Epithelial cell of proximal tubule (primary cell): ENCODE results near the gene ARMC9. TPM values are rescaled to one million over a fixed set of nuclear protein-coding genes. Genes with fewer than 3 reads are reported as not detected.

Experiments
- DNase-seq: peaks from one replicate; pipeline ENCODE4 v3.0.0-alpha.2; 2011; ENCODE audit warnings: low read depth
- H3K4me3 ChIP-seq: 2 replicates; pipeline ENCODE4 v1.5.1; 2011; ENCODE audit warnings: low read depth, mild to moderate bottlenecking, low read length
- total RNA-seq: library from RNA; depleted of rRNA; stranded (reverse); fragments of >200 nt; gene quantifications from 2 replicates; pipeline ENCODE4 v1.2.3, GENCODE V29; 2015
- TF ChIP-seq, protein P1 (sequence below): conservative IDR thresholded peaks from 2 replicates; pipeline ENCODE4 v1.5.1; 2012; ENCODE audit warnings: low read depth, mild to moderate bottlenecking, low read length

Gene ARMC9
- total RNA-seq, 1 donor from 2014 or later = 12.6 TPM

DNA sequence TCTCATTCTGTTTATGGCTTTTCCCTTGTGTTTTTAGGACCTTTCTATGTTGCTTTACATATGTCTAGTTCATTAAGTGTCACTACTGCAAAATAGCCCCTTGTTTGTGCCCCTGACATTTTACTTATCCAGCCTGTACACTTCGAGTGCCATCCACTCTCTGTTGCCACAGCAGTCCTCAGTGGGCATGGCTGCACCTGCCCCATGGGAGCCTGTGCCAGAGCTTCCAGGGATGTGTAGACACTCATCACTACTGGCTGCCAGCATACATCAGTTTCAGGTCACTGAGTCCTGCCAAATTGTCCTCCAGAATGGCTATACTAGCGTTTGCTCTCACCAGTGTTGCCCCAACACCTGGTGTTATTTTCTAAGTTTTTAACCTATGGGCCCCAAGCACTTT lies 80.4 kb downstream of the ARMC9 start:
- DNase-seq = no peak
- no peak overlapping the region for H3K4me3 ChIP-seq
- TF ChIP-seq, protein P1, sequence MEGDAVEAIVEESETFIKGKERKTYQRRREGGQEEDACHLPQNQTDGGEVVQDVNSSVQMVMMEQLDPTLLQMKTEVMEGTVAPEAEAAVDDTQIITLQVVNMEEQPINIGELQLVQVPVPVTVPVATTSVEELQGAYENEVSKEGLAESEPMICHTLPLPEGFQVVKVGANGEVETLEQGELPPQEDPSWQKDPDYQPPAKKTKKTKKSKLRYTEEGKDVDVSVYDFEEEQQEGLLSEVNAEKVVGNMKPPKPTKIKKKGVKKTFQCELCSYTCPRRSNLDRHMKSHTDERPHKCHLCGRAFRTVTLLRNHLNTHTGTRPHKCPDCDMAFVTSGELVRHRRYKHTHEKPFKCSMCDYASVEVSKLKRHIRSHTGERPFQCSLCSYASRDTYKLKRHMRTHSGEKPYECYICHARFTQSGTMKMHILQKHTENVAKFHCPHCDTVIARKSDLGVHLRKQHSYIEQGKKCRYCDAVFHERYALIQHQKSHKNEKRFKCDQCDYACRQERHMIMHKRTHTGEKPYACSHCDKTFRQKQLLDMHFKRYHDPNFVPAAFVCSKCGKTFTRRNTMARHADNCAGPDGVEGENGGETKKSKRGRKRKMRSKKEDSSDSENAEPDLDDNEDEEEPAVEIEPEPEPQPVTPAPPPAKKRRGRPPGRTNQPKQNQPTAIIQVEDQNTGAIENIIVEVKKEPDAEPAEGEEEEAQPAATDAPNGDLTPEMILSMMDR = no peak

DNA sequence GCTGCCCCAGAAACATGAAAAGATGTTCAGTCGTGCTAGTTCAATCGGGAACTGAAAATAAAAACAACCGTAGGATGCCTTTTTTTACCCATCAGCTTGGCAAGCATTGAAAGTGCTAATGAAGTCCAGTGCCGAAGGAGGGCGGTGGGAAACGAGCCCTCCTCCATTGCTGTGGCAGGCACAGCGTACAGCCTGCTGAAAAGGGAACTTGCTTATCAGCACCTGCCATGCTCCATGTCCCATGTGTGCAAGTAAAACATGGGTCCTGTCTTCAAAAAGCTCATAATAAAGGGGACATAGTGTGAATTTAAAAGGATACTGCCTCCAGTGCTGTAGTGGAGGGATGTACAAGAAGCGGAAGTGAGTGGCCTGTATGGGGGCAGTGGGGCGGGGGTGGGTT lies 82.4 kb downstream of the ARMC9 start:
- no peak overlapping the region for H3K4me3 ChIP-seq
- TF ChIP-seq, protein P1 = no peak
- DNase-seq = no peak

DNA sequence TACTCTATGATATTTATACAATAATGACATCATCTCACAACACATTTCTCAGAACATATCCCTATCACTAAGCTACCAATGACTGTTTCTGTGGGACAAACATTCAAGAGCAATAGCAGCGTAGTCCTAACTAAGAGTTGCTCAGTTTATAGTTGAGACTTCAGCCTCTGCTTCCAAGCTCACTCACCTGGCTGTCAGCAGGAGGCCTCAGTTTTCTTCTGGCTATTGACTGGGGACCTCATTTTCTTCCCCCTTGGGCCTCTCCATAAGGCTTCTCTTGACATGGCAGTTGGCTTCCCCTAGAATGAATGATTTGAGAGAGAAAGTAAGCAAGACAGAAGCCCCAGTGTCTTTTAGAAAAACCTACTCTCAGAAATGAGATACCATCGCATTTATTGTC lies 85.9 kb downstream of the ARMC9 start:
- TF ChIP-seq, protein P1 = no peak
- DNase-seq = no peak
- no peak overlapping the region for H3K4me3 ChIP-seq

DNA sequence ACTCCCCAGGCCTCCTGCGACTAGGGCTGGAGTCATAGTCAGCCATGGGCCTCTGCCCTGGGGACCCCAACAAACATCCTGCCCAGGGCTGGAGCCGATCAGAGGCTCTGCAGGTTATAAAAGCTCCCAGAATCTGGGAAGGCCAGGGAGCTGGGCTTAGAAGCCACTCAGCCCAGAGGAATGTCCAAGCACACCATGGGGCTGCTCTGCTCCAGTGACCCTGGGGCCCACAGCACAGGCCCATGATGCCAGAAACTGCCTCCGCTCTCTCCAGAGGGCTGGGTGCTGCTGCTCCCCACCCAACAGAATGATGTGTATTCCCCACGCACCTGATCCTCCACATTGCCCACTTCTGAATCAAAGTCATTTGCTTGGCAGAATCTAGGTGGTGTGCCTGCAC lies 88.5 kb downstream of the ARMC9 start:
- DNase-seq = no peak
- TF ChIP-seq, protein P1 = no peak
- H3K4me3 ChIP-seq = no peak overlapping the region

DNA sequence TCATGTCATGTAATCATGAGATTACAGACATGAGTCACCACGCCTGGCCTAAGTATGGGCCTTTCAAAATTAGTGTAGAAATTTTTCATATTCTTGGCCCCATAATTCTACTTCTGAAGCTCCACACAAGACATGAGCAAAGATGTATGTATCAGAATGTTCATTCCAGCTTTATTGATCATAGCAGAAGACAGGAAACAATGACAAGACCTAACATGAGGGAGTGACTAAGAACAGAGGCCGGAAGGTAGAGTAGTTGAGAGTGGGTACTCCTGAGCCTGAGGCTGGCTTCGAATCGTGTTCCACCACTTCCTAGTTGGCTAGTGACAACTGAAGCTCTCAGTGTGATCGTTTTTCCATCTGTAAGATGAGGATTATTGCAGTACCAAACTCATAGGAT lies 89.3 kb downstream of the ARMC9 start:
- no peak overlapping the region for H3K4me3 ChIP-seq
- no peak for DNase-seq
- TF ChIP-seq, protein P1 = no peak

DNA sequence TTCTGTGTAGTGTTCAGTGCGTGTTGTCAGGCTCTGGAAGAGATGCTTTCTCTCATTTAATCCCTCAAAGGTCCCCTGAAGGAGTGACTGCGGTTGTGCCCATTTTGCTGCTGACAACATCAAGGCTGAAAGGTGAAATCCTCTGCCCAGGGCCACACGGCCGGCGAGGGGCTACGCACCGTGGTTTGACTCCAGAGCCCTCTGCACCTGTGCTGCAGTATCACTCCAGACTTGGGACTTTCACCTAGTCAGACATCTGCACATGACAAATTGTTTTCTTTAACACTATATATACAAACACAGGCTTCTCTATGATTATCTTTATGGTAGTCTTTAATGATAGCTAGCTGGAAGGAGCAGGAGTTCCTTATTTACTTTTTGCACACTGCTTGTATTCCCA lies 90.2 kb downstream of the ARMC9 start:
- TF ChIP-seq, protein P1 = no peak
- DNase-seq = no peak
- no peak overlapping the region for H3K4me3 ChIP-seq

DNA sequence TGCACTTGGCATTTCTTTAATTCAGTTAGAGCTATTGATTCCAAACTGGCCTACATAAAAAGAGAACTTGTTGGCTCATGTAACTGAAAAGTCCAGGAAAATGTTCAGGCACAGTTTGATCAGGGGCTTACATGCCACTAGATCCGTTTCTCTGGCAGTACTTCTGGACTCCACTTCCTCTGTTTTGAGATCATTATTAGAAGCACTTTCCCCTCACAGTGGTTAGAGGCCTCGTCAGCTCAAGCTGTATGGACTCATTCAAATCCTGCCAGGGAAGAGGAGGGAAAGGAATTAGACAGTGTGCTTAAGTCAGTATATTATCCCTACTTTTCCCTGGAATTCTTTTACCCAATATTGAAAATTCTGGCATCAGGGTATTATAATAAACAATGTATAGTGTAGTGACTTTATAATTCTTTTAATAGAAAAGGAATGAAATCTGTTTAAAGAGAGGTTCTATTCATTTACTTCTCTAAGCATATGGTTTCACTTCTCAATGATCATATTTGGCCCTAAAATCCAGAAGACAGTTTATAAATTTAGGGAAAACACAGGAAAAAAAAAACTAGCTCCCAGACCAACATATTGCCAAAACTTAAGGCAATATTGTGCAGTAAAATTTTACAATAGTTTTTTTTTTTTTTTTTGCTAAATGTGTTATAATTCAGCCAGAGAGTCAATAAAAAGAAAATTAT lies 92.0 kb downstream of the ARMC9 start:
- TF ChIP-seq, protein P1 = no peak
- no peak for DNase-seq
- H3K4me3 ChIP-seq = no peak overlapping the region
